ENCODE measurements around the gene MLYCD. TPM values are rescaled to one million over a fixed set of nuclear protein-coding genes. Genes with fewer than 3 reads are reported as not detected.

MLYCD gene
- total RNA-seq, 4 donors from 2014 or later, result 9.9 to 17.6 (median 12.2) TPM

- WGBS, 2 donors (ENCODE audit: low coverage in 1 of 2), result 33% methylated on average over 3 of the region's 18 CpGs; no CpG with 5 or more reads in 1 of the 2 donors
- no peak overlapping the region for H3K27ac ChIP-seq
- peaks cover 0 to 21% of the 10 kb centered on the region in 2 donors for H3K36me3 ChIP-seq
- H3K4me3 ChIP-seq, result no peak overlapping the region
- H3K9me3 ChIP-seq, result no peaks in the 10 kb centered on the region
- peaks cover 21% of the 10 kb centered on the region for H3K27me3 ChIP-seq
- H3K4me1 ChIP-seq, result peaks cover 0 to 12% (median 0%) of the 10 kb centered on the region in 3 donors
- TF ChIP-seq CTCF (IDR thresholded peaks at IDR 0.05) (no peak), POLR2A (IDR thresholded peaks at IDR 0.05) (no peak), POLR2AphosphoS5 (IDR thresholded peaks at IDR 0.05) (no peak), EP300 (IDR thresholded peaks at IDR 0.05) (no peak)
- no peak for ATAC-seq
Measured at GRCh38 chr16:83969771-83970429, 71.0 kb downstream of the MLYCD start.

GRCh38 chr16:83970430-83970815 lies 71.5 kb downstream of the MLYCD start:
- no peak for ATAC-seq
- TF ChIP-seq CTCF (IDR thresholded peaks at IDR 0.05) (no peak), POLR2A (IDR thresholded peaks at IDR 0.05) (no peak), POLR2AphosphoS5 (IDR thresholded peaks at IDR 0.05) (no peak)
- Histone ChIP-seq H3K4me1 (peaks cover 0 to 12% (median 0%) of the 10 kb centered on the region in 3 donors), H3K27ac (no peak overlapping the region), H3K27me3 (peaks cover 21% of the 10 kb centered on the region), H3K4me3 (no peak overlapping the region), H3K9me3 (no peaks in the 10 kb centered on the region), H3K36me3 (peaks cover 0 to 16% of the 10 kb centered on the region in 2 donors)
- WGBS, 2 donors (ENCODE audit: low coverage in 1 of 2), result 78% methylated on average over 3 of the region's 6 CpGs; no CpG with 5 or more reads in 1 of the 2 donors

GRCh38 chr16:83971165-83972130 lies 72.5 kb downstream of the MLYCD start:
- Histone ChIP-seq H3K4me3 (no peak overlapping the region), H3K9me3 (no peaks in the 10 kb centered on the region), H3K27me3 (peaks cover 24% of the 10 kb centered on the region), H3K27ac (no peak overlapping the region), H3K4me1 (peaks cover 0 to 12% (median 0%) of the 10 kb centered on the region in 3 donors), H3K36me3 (peaks cover 0 to 6% of the 10 kb centered on the region in 2 donors)
- TF ChIP-seq POLR2AphosphoS5 (IDR thresholded peaks at IDR 0.05) (no peak), POLR2A (IDR thresholded peaks at IDR 0.05) (no peak), CTCF (IDR thresholded peaks at IDR 0.05) (no peak), EP300 (IDR thresholded peaks at IDR 0.05) (no peak)
- no peak for ATAC-seq
- 75% methylated on average over 13 of the region's 27 CpGs; no CpG with 5 or more reads in 1 of the 2 donors for WGBS, 2 donors (ENCODE audit: low coverage in 1 of 2)

- Histone ChIP-seq H3K9me3 (no peaks in the 10 kb centered on the region), H3K27me3 (peaks cover 24% of the 10 kb centered on the region), H3K4me3 (no peak overlapping the region), H3K27ac (no peak overlapping the region), H3K36me3 (no peaks in the 10 kb centered on the region), H3K4me1 (peaks cover 0 to 12% (median 0%) of the 10 kb centered on the region in 3 donors)
- 65 to 100% methylated on average over 2 to 4 of the region's 19 CpGs for WGBS, 2 donors (ENCODE audit: low coverage in 1 of 2)
- no peak for ATAC-seq
- no peak for TF ChIP-seq POLR2A (IDR thresholded peaks at IDR 0.05)
- no peak for TF ChIP-seq CTCF (IDR thresholded peaks at IDR 0.05)
- no peak for TF ChIP-seq EP300 (IDR thresholded peaks at IDR 0.05)
- no peak for TF ChIP-seq POLR2AphosphoS5 (IDR thresholded peaks at IDR 0.05)
Measured at GRCh38 chr16:83972256-83973008, 73.5 kb downstream of the MLYCD start.

Data from gastroesophageal sphincter (tissue), 4 donors.